ENCODE data around the gene SEPTIN7. TPM values are rescaled to one million over a fixed set of nuclear protein-coding genes. Genes with fewer than 3 reads are reported as not detected.

SEPTIN7 gene
- total RNA-seq, 1 donor from 2014 or later: 174 TPM

DNA sequence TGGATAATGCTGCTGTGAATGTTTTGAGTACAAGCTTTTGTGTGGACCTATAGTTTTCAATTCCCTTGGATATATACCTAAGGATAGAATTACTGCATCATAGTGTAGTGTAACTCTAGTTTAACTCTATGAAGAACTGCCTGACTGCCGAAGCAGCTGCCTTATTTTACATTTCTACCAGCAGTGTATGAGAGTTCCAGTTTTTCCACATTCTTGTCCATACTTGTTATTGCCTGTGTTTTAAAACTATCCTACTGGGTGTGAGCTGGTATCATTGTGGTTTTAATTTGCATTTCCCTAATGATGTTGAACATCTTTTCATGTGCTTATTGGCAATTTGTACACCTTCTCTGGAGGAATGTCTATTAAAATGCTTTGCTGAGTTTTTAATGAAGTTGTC is 15.7 kb downstream of the SEPTIN7 start:
- peaks cover 34% of the 10 kb centered on the region for H3K9me3 Mint-ChIP-seq (ENCODE audit: low read depth)
- H3K27me3 Mint-ChIP-seq: no peaks in the 10 kb centered on the region
- no peak for TF ChIP-seq CTCF (IDR thresholded peaks at IDR 0.05; ENCODE audit: unreplicated experiment)
- H3K4me3 Mint-ChIP-seq (ENCODE audit: low read depth): no peak overlapping the region
- H3K4me1 Mint-ChIP-seq (ENCODE audit: low read depth): peaks cover 12% of the 10 kb centered on the region
- no peak for DNase-seq (ENCODE audit: low spot score, unreplicated experiment)
- no peak overlapping the region for H3K27ac Mint-ChIP-seq
- peaks cover 19% of the 10 kb centered on the region for H3K36me3 Mint-ChIP-seq (ENCODE audit: insufficient read depth)

- no peak for TF ChIP-seq CTCF (IDR thresholded peaks at IDR 0.05; ENCODE audit: unreplicated experiment)
- H3K9me3 Mint-ChIP-seq (ENCODE audit: low read depth): peaks cover 34% of the 10 kb centered on the region
- peaks cover 12% of the 10 kb centered on the region for H3K4me1 Mint-ChIP-seq (ENCODE audit: low read depth)
- DNase-seq (ENCODE audit: low spot score, unreplicated experiment): no peak
- peaks cover 19% of the 10 kb centered on the region for H3K36me3 Mint-ChIP-seq (ENCODE audit: insufficient read depth)
- H3K27ac Mint-ChIP-seq: no peak overlapping the region
- no peaks in the 10 kb centered on the region for H3K27me3 Mint-ChIP-seq
- no peak overlapping the region for H3K4me3 Mint-ChIP-seq (ENCODE audit: low read depth)
Measured at GRCh38 chr7:35817181-35817580, 16.3 kb downstream of the SEPTIN7 start.

DNA sequence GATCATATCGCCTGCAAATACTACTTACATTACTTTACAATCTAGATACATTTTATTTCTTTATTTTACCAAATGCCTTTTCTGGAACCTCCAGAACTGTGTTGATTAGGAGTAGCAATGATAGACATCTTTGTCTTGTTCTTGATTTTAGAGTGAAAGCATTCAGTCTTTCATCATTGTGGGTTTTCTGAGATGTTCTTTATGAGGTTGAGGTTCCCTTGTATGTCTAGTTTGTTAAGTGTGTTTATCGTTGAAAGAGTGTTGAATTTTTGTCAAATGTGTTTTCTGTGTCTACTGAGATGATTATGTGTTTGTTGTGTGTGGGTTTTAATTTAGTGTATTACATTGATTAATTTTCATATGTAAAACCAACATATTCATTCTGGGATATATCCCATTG is 17.1 kb downstream of the SEPTIN7 start:
- Mint-ChIP-seq H3K27ac (no peak overlapping the region), H3K4me3 (ENCODE audit: low read depth) (no peak overlapping the region), H3K4me1 (ENCODE audit: low read depth) (peaks cover 12% of the 10 kb centered on the region), H3K9me3 (ENCODE audit: low read depth) (peaks cover 38% of the 10 kb centered on the region), H3K27me3 (no peaks in the 10 kb centered on the region), H3K36me3 (ENCODE audit: insufficient read depth) (peaks cover 21% of the 10 kb centered on the region)
- no peak for DNase-seq (ENCODE audit: low spot score, unreplicated experiment)
- TF ChIP-seq CTCF (IDR thresholded peaks at IDR 0.05; ENCODE audit: unreplicated experiment): no peak

DNA sequence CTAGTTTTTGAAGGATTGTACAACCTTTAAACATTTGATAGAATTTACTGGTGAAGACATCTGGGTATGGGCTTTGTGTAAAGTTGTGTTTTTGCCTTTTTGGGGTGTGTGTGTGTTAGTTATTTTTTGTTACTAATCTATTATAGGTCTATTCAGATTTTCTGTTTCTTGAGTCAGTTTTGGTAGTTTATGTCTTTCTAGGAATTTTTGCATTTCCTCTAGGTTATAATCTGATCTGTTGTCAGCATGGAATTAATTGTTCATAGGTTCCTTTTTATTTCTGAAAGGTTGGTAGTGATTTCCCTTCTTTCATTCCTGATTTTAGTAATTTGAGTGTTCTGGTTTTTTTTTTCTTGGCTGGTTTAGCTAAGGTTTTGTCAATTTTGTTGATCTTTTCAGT is 17.7 kb downstream of the SEPTIN7 start:
- no peak for TF ChIP-seq CTCF (IDR thresholded peaks at IDR 0.05; ENCODE audit: unreplicated experiment)
- Mint-ChIP-seq H3K36me3 (ENCODE audit: insufficient read depth) (peaks cover 21% of the 10 kb centered on the region), H3K4me1 (ENCODE audit: low read depth) (peaks cover 15% of the 10 kb centered on the region), H3K27ac (peak overlapping the region; percentile 3), H3K9me3 (ENCODE audit: low read depth) (peaks cover 39% of the 10 kb centered on the region), H3K27me3 (no peaks in the 10 kb centered on the region), H3K4me3 (ENCODE audit: low read depth) (no peak overlapping the region)
- no peak for DNase-seq (ENCODE audit: low spot score, unreplicated experiment)

GRCh38 chr7:35819310-35819709 is 18.5 kb downstream of the SEPTIN7 start:
- no peak for DNase-seq (ENCODE audit: low spot score, unreplicated experiment)
- Mint-ChIP-seq H3K9me3 (ENCODE audit: low read depth) (peaks cover 38% of the 10 kb centered on the region), H3K27me3 (no peaks in the 10 kb centered on the region), H3K4me3 (ENCODE audit: low read depth) (no peak overlapping the region), H3K27ac (no peak overlapping the region), H3K36me3 (ENCODE audit: insufficient read depth) (peaks cover 19% of the 10 kb centered on the region), H3K4me1 (ENCODE audit: low read depth) (peaks cover 17% of the 10 kb centered on the region)
- TF ChIP-seq CTCF (IDR thresholded peaks at IDR 0.05; ENCODE audit: unreplicated experiment): no peak

Data from progenitor cell of endocrine pancreas (in vitro differentiated cells).